ENCODE data around the gene RAI1.
"Not testable (repeated sequence)": the region's sequence is repeated elsewhere in the genome, so short reads cannot be mapped to it uniquely, and the experiment has no call there.

Gene RAI1, protein sequence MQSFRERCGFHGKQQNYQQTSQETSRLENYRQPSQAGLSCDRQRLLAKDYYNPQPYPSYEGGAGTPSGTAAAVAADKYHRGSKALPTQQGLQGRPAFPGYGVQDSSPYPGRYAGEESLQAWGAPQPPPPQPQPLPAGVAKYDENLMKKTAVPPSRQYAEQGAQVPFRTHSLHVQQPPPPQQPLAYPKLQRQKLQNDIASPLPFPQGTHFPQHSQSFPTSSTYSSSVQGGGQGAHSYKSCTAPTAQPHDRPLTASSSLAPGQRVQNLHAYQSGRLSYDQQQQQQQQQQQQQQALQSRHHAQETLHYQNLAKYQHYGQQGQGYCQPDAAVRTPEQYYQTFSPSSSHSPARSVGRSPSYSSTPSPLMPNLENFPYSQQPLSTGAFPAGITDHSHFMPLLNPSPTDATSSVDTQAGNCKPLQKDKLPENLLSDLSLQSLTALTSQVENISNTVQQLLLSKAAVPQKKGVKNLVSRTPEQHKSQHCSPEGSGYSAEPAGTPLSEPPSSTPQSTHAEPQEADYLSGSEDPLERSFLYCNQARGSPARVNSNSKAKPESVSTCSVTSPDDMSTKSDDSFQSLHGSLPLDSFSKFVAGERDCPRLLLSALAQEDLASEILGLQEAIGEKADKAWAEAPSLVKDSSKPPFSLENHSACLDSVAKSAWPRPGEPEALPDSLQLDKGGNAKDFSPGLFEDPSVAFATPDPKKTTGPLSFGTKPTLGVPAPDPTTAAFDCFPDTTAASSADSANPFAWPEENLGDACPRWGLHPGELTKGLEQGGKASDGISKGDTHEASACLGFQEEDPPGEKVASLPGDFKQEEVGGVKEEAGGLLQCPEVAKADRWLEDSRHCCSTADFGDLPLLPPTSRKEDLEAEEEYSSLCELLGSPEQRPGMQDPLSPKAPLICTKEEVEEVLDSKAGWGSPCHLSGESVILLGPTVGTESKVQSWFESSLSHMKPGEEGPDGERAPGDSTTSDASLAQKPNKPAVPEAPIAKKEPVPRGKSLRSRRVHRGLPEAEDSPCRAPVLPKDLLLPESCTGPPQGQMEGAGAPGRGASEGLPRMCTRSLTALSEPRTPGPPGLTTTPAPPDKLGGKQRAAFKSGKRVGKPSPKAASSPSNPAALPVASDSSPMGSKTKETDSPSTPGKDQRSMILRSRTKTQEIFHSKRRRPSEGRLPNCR (N-terminal part only)

GRCh38 chr17:17681187-17681743, at the start of gene RAI1:
TSS of gene RAI1 (plus strand) at chr17:17681458. CDS start at chr17:17792949, 111,491 bp downstream.
- H3K9me3 ChIP-seq (ENCODE audit: control insufficient read depth, insufficient read depth, low read depth, low read length) = no peaks in the 10 kb centered on the region
- peak within 1 kb of the TSS; percentile 60 for H3K4me3 ChIP-seq (ENCODE audit: low read depth, low read length)
- H3K36me3 ChIP-seq (ENCODE audit: control insufficient read depth, insufficient read depth, low read length) = no peaks in the 10 kb centered on the region
- no peak within 1 kb of the TSS; the same call in 1 of the 2 replicates for H3K27ac ChIP-seq (ENCODE audit: low read depth, low read length)
- peak within 1 kb of the TSS; percentile 63 for H3K9ac ChIP-seq (ENCODE audit: low read length)
- H3K27me3 ChIP-seq (ENCODE audit: control insufficient read depth, insufficient read depth, low read length) = peaks cover 91% of the 10 kb centered on the region
- H3K4me1 ChIP-seq (ENCODE audit: control insufficient read depth, insufficient read depth, low read length) = peaks cover 27% of the 10 kb centered on the region

GRCh38 chr17:17632690-17633089, 48.6 kb upstream of the RAI1 start:
- H3K27me3 ChIP-seq (ENCODE audit: control insufficient read depth, insufficient read depth, low read length); H3K27ac ChIP-seq (ENCODE audit: low read depth, low read length); H3K4me3 ChIP-seq (ENCODE audit: low read depth, low read length); H3K4me1 ChIP-seq (ENCODE audit: control insufficient read depth, insufficient read depth, low read length); H3K9me3 ChIP-seq (ENCODE audit: control insufficient read depth, insufficient read depth, low read depth, low read length); H3K9ac ChIP-seq (ENCODE audit: low read length); H3K36me3 ChIP-seq (ENCODE audit: control insufficient read depth, insufficient read depth, low read length): not testable (repeated sequence)

DNA sequence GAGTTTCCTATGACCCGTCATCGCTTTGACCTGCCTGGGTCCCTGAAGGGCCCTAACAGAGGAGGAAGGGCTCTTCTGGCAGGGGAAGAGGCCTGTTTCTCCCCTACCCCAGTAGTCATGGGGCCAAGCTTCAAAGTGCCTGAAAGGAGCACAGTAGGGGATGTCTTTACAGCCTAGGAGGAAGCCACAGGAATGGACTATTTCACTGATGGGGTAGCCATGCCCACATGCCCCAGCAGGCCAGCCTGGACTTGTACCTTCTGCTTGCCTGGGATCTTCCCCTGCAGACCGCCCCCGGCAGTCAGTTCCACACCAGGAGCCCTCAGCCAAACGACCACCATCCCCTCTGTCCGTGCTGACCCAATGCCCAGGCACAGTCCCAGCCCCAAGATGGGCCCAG, 47.9 kb upstream of the RAI1 start:
- no peaks in the 10 kb centered on the region for H3K27me3 ChIP-seq (ENCODE audit: control insufficient read depth, insufficient read depth, low read length)
- no peak overlapping the region for H3K4me3 ChIP-seq (ENCODE audit: low read depth, low read length)
- peaks cover 6% of the 10 kb centered on the region for H3K9me3 ChIP-seq (ENCODE audit: control insufficient read depth, insufficient read depth, low read depth, low read length)
- no peaks in the 10 kb centered on the region for H3K36me3 ChIP-seq (ENCODE audit: control insufficient read depth, insufficient read depth, low read length)
- 0 out of 2 replicates have a peak, but pooled peaks cover 1% of the 10 kb centered on the region for H3K4me1 ChIP-seq (ENCODE audit: control insufficient read depth, insufficient read depth, low read length)
- H3K27ac ChIP-seq (ENCODE audit: low read depth, low read length) = no peak overlapping the region
- H3K9ac ChIP-seq (ENCODE audit: low read length) = no peak overlapping the region

DNA sequence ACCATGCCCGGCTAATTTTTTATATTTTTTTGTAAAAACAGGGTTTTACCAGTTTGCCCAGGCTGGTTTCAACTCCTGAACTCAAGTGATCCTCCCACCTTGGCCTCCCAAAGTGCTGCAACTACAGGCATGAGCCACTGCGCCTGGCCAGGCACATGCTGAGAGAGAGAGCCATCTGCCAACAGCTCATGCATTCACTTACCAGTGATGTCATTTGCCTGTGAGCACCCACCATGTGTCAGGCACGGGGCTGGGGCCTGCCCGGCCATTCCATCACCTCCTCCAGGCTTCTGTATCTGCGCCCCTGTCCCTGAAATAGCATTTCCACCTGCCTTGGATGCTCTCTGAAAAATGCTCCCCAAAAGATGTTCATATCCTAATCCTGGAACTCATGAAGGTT, 46.1 kb upstream of the RAI1 start:
- H3K4me1 ChIP-seq (ENCODE audit: control insufficient read depth, insufficient read depth, low read length) = 0 out of 2 replicates have a peak, but pooled peaks cover 7% of the 10 kb centered on the region
- no peak overlapping the region for H3K9ac ChIP-seq (ENCODE audit: low read length)
- H3K36me3 ChIP-seq (ENCODE audit: control insufficient read depth, insufficient read depth, low read length) = no peaks in the 10 kb centered on the region
- H3K27ac ChIP-seq (ENCODE audit: low read depth, low read length) = no peak overlapping the region
- H3K27me3 ChIP-seq (ENCODE audit: control insufficient read depth, insufficient read depth, low read length) = no peaks in the 10 kb centered on the region
- H3K4me3 ChIP-seq (ENCODE audit: low read depth, low read length) = no peak overlapping the region
- H3K9me3 ChIP-seq (ENCODE audit: control insufficient read depth, insufficient read depth, low read depth, low read length) = peaks cover 6% of the 10 kb centered on the region

- H3K27ac ChIP-seq (ENCODE audit: low read depth, low read length); H3K36me3 ChIP-seq (ENCODE audit: control insufficient read depth, insufficient read depth, low read length); H3K4me1 ChIP-seq (ENCODE audit: control insufficient read depth, insufficient read depth, low read length); H3K4me3 ChIP-seq (ENCODE audit: low read depth, low read length); H3K27me3 ChIP-seq (ENCODE audit: control insufficient read depth, insufficient read depth, low read length); H3K9me3 ChIP-seq (ENCODE audit: control insufficient read depth, insufficient read depth, low read depth, low read length); H3K9ac ChIP-seq (ENCODE audit: low read length): not testable (repeated sequence)
These were observed 45.6 kb upstream of the RAI1 start for GRCh38 chr17:17635537-17636271.

DNA sequence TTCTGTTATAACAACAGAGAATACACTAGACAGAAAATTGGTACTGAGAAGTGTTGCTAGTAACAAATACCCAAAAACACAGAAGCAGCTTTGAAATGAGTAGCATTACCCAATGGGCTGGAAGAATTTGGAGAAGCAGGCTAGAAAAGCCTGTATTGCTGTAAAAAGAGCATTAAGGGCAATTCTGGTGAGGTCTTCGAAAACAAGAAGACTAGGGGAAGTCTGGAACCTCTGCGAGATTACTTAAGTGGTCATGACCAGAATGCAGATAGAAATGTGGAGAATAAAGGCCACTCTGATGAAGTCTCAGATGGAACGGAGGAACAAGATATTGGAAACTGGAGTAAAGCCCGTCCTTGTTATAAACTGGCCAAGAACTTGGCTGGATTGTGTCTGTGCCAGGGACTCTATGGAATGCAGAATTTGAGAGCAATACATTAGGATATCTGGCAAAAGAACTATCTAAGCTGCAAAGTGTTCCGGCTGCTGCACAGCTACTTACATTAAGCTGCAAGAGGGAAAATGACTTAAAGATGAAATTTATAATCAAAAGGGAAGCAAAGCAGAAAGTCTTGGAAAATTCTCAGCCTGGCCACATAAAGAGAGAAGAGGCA, 44.9 kb upstream of the RAI1 start:
- Histone ChIP-seq H3K27ac (ENCODE audit: low read depth, low read length) (no peak overlapping the region), H3K4me3 (ENCODE audit: low read depth, low read length) (no peak overlapping the region), H3K9ac (ENCODE audit: low read length) (no peak overlapping the region), H3K36me3 (ENCODE audit: control insufficient read depth, insufficient read depth, low read length) (no peaks in the 10 kb centered on the region), H3K9me3 (ENCODE audit: control insufficient read depth, insufficient read depth, low read depth, low read length) (peaks cover 6% of the 10 kb centered on the region), H3K27me3 (ENCODE audit: control insufficient read depth, insufficient read depth, low read length) (no peaks in the 10 kb centered on the region), H3K4me1 (ENCODE audit: control insufficient read depth, insufficient read depth, low read length) (0 out of 2 replicates have a peak, but pooled peaks cover 7% of the 10 kb centered on the region)

DNA sequence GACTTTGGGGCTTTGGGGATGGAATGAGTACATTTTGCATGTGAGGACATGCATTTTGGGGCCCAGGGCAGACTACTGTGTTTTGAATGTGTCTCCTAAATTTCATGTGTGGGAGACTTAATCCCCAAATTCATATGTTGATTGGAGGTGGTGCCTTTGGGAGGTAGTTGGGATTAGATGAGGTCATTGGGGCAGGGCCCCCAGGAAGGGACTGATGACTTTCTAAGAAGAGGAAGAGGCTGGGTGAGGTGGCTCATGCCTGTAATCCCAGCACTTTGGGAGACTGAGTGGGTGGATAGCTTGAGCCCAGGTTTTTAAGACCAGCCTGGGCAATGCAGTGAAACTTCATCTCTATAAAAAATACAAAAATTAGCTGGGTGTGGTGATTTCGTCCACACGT, 42.8 kb upstream of the RAI1 start:
- no peak overlapping the region for H3K4me3 ChIP-seq (ENCODE audit: low read depth, low read length)
- no peaks in the 10 kb centered on the region for H3K36me3 ChIP-seq (ENCODE audit: control insufficient read depth, insufficient read depth, low read length)
- no peak overlapping the region for H3K27ac ChIP-seq (ENCODE audit: low read depth, low read length)

DNA sequence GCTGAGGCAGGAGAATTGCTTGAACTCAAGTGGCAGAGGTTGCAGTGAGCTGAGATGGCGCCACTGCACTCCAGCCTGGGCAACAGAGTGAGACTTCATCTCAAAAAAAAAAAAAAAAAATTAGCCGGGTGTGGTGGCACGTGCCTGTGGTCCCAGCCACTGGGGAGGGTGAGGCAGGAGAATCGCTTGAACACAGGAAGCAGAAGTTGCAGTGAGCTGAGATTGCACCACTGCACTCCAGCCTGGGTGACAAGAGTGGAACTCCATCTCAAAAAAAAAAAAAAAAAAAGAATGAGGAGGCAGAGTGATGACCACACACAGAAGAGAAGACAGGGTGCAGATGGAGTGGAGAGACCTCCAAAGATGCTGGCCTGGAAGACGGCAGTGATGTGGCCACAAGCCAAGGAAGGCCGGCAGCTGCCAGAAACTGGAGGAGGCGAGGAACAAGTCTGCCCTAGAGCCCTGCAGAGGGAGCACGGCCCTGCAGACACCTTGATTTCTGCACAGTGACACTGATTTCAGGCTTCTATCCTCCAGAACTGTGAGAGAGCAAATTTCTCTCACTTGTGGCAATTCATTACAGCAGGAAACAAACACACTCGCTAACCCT, 41.5 kb upstream of the RAI1 start:
- H3K9me3 ChIP-seq (ENCODE audit: control insufficient read depth, insufficient read depth, low read depth, low read length); H3K4me3 ChIP-seq (ENCODE audit: low read depth, low read length); H3K27ac ChIP-seq (ENCODE audit: low read depth, low read length); H3K27me3 ChIP-seq (ENCODE audit: control insufficient read depth, insufficient read depth, low read length); H3K36me3 ChIP-seq (ENCODE audit: control insufficient read depth, insufficient read depth, low read length); H3K9ac ChIP-seq (ENCODE audit: low read length); H3K4me1 ChIP-seq (ENCODE audit: control insufficient read depth, insufficient read depth, low read length): not testable (repeated sequence)

More for the DNA sequence above, 42.8 kb upstream of the RAI1 start:
- Histone ChIP-seq H3K9ac (ENCODE audit: low read length) (no peak overlapping the region), H3K9me3 (ENCODE audit: control insufficient read depth, insufficient read depth, low read depth, low read length) (no peaks in the 10 kb centered on the region; the same call in 1 of the 2 replicates), H3K4me1 (ENCODE audit: control insufficient read depth, insufficient read depth, low read length) (0 out of 2 replicates have a peak, but pooled peaks cover 7% of the 10 kb centered on the region), H3K27me3 (ENCODE audit: control insufficient read depth, insufficient read depth, low read length) (no peaks in the 10 kb centered on the region)

GRCh38 chr17:17641621-17642409, 39.4 kb upstream of the RAI1 start:
- Histone ChIP-seq H3K27ac (ENCODE audit: low read depth, low read length) (no peak overlapping the region), H3K27me3 (ENCODE audit: control insufficient read depth, insufficient read depth, low read length) (no peaks in the 10 kb centered on the region), H3K9ac (ENCODE audit: low read length) (no peak overlapping the region), H3K4me1 (ENCODE audit: control insufficient read depth, insufficient read depth, low read length) (0 out of 2 replicates have a peak, but pooled peaks cover 7% of the 10 kb centered on the region), H3K9me3 (ENCODE audit: control insufficient read depth, insufficient read depth, low read depth, low read length) (peaks cover 5% of the 10 kb centered on the region), H3K36me3 (ENCODE audit: control insufficient read depth, insufficient read depth, low read length) (no peaks in the 10 kb centered on the region), H3K4me3 (ENCODE audit: low read depth, low read length) (no peak overlapping the region)
